Thyroid gland (tissue), 4 donors: ENCODE results near the gene S100A4.

Experiments used
- CTCF ChIP-seq, 6 experiments: fragments of 200-600 bp in 3 of 6; fragments of 450-650 bp in 3 of 6; sonication (generic) in 3 of 6; IDR thresholded peaks; one replicate each; pipeline ENCODE4 v1.5.1; 2016 to 2019; ENCODE audit warnings: antibody characterized with exemption in 6 of 6, mild to moderate bottlenecking in 2 of 6, inconsistent platforms in 1 of 6, moderate library complexity in 1 of 6
- POLR2A ChIP-seq, 2 donors: fragments of 450-650 bp; IDR thresholded peaks; one replicate each; pipeline ENCODE4 v1.6.1; 2017; ENCODE audit warnings: antibody characterized with exemption in 2 of 2, mild to moderate bottlenecking in 2 of 2, moderate library complexity in 1 of 2

GRCh38 chr1:153577138-153577537 lies 31.5 kb upstream of the S100A4 start:
- TF ChIP-seq CTCF (IDR thresholded peaks at IDR 0.05) (no peak), POLR2A (IDR thresholded peaks at IDR 0.05) (no peak)
